SW 1271 (cell line): ENCODE measurements around the gene AFF1.

Experiments used
- DNase-seq, 2 experiments: peaks; one replicate each; lab custom pipeline; 2025; lab: John Stamatoyannopoulos, UW

Gene AFF1

GRCh38 chr4:86934771-86935565 is at the start of gene AFF1:
AFF1 (plus strand) TSS chr4:86935011; CDS start chr4:86948534, 13,523 bp downstream.
- DNase-seq, result peak; percentile 79 to 82

- no peak for DNase-seq
Observed at GRCh38 chr4:86890790-86891189, 44.0 kb upstream of the AFF1 start.

- DNase-seq, result peak in 1 of 2 experiments; percentile 28
Observed at GRCh38 chr4:86891762-86892635, 42.8 kb upstream of the AFF1 start, which contains the start of gene C4orf36. C4orf36 (minus strand) TSS chr4:86892422; CDS start chr4:86891520, 902 bp downstream.

- no peak for DNase-seq
Observed at GRCh38 chr4:86892636-86892960, 42.2 kb upstream of the AFF1 start.

- no peak for DNase-seq
Observed at GRCh38 chr4:86893136-86893535, 41.7 kb upstream of the AFF1 start.

- DNase-seq, result no peak
Observed at GRCh38 chr4:86894455-86894854, 40.4 kb upstream of the AFF1 start.

GRCh38 chr4:86895692-86896488 is 38.9 kb upstream of the AFF1 start:
- DNase-seq, result peak in 1 of 2 experiments; percentile 68

- no peak for DNase-seq
Observed at GRCh38 chr4:86896596-86896995, 38.2 kb upstream of the AFF1 start.

- DNase-seq, result no peak
Observed at GRCh38 chr4:86898562-86898961, 36.2 kb upstream of the AFF1 start.

- DNase-seq, result no peak
Observed at GRCh38 chr4:86901864-86902263, 32.9 kb upstream of the AFF1 start.

- no peak for DNase-seq
Observed at GRCh38 chr4:86908251-86908657, 26.6 kb upstream of the AFF1 start.

- no peak for DNase-seq
Observed at GRCh38 chr4:86909546-86910295, 25.1 kb upstream of the AFF1 start.

GRCh38 chr4:86910369-86910768 is 24.4 kb upstream of the AFF1 start:
- no peak for DNase-seq

GRCh38 chr4:86910820-86911684 is 23.8 kb upstream of the AFF1 start:
- DNase-seq, result no peak

GRCh38 chr4:86916392-86916791 is 18.4 kb upstream of the AFF1 start:
- DNase-seq, result no peak

GRCh38 chr4:86917212-86918039 is 17.4 kb upstream of the AFF1 start:
- DNase-seq, result no peak

- no peak for DNase-seq
Observed at GRCh38 chr4:86918539-86919072, 16.2 kb upstream of the AFF1 start.

GRCh38 chr4:86919561-86920223 is 15.1 kb upstream of the AFF1 start:
- no peak for DNase-seq
